ENCODE measurements around the gene WDR90.

WDR90 gene

GRCh38 chr16:648781-649589 lies at the start of gene WDR90:
TSS of gene WDR90 (plus strand) at chr16:649365. CDS start at chr16:649417, 52 bp downstream.
- peak; percentile 64 for DNase-seq

DNA sequence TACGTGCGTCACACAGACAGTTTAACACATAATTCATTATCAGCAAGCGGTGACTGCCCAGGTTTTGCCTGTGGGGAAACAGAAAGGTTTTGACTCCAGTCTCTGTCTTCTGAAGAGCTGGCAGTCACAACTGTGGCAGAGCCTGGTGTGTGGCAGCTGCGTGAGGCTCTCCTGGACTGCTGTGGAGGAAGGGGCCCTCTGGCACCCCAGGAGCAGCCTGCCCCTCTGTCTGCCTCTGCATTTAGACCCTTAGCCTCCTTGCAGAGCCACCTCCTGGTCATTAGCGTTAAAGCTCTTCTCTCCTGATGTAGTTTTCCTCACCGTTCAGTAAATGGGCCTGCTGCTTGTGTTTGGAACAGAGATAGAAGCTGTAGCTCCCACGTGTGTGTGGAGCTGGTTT lies 48.4 kb upstream of the WDR90 start:
- no peak for DNase-seq

- DNase-seq: no peak
These were observed 45.2 kb upstream of the WDR90 start for GRCh38 chr16:603933-604332.

- DNase-seq: no peak
These were observed 42.4 kb upstream of the WDR90 start for GRCh38 chr16:606656-607307.

GRCh38 chr16:608019-608418 lies 41.1 kb upstream of the WDR90 start:
- DNase-seq: no peak

- DNase-seq: no peak
These were observed 39.8 kb upstream of the WDR90 start for GRCh38 chr16:609316-609715.

DNA sequence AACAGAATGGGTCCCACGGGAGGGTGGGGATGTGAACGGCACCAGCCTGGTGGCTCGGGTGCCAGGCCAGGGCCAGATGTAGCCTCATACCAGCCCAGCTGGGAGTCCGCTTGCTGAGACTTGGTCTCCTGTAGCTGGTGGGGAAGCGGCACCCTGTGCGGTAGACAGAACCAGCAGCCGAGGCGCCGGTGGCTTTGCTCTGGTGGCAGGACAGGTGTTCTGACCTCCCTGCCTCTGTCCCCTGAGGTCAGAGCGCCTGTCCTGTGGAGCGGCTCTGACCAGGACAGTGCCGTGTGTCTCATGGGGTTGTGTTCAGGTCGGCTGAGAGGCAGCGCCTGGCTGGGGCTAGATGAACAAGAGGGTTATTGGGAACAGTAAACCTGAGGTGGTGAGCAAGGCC lies 39.2 kb upstream of the WDR90 start:
- DNase-seq: no peak

GRCh38 chr16:610513-611381 lies 38.4 kb upstream of the WDR90 start:
- no peak for DNase-seq

DNA sequence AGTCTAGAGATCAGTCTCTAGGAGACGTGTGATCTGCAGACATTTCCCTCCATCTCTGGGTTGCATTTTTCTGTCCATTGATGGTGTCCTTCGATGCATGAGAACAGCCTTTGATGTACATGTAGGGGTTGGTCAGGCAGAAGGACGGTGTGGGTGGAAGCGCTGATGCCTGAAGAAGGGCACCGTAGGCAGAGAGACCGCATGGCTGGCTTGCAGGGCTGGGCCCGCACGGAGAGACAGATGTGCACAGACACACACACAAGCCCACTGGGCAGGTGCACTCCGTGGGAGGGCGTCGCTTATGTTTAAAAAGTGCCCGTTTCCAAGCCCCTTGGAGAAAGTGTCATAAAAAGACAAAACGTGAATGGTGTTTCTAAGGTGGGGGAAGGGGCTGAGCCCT lies 34.0 kb upstream of the WDR90 start:
- no peak for DNase-seq

DNA sequence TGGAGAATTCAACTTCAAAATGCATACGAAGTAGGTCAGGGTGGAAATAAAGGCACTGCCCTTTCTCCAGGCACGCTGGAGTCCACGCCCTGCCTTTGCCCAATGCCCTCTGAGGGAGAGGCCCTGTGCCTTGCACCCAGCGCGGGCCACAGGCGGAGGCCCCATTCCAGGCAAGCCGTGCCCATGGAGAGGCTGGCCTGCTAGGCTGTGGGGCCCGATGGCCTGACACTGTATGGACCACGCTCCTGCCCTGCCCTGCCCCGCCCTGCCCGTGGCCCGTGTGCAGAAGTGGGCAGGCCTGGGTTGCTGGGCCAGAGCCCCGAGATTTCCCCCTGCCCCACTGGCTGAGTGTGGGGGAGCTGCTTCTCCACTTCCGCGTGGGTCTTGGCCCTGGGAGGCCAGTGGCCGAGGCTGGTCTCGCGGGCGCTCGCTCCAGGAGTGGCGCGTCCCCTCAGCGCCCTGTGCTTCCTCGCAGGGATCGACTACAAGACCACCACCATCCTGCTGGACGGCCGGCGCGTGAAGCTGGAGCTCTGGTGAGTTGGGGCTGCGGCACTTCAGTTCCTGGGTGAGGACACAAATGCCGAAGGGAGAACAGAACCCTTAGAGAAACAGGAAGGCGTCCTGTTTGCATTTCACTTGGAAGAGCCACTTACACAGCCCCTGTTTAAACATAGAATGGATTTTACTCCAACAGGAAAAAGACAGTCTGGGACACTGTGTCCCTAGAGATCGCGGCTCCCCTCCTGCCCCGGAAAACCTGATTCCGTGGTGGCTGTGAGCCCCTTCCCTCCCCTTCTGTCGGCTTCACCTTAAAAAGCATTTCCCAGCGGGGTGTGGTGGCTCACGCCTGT lies 32.2 kb upstream of the WDR90 start:
- no peak for DNase-seq

- DNase-seq: no peak
These were observed 31.3 kb upstream of the WDR90 start for GRCh38 chr16:617855-618254.

DNA sequence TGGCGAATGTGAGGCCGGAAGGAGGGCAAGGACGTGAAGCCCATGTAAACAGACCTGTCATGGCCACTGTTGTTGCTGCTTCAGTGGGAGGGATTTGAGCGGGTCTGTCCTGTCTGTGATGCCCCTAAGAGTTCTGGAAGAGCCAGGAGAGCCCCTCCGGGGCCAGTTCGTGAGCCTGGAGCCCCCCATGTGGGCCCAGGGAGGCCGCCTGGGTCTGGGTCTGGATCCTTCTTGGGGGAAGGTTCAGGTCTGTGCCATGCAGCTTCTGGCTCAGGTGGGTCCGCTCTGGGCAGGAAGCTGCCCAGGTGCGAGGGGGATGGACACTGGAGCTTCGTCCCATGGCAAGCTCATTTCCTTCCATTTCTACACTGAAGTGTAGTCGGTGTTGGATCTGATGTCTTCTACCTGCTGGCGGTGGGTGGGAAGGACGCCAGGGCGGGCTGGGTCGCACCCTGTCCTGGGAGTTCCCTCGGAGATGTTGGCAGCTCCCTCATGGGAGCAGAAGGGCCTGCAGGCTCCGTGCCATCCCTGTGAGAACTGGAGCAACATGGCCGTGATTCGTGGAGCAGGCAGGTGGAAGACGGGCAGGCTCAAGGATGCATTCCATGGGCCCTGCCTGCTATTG lies 29.6 kb upstream of the WDR90 start:
- no peak for DNase-seq

DNA sequence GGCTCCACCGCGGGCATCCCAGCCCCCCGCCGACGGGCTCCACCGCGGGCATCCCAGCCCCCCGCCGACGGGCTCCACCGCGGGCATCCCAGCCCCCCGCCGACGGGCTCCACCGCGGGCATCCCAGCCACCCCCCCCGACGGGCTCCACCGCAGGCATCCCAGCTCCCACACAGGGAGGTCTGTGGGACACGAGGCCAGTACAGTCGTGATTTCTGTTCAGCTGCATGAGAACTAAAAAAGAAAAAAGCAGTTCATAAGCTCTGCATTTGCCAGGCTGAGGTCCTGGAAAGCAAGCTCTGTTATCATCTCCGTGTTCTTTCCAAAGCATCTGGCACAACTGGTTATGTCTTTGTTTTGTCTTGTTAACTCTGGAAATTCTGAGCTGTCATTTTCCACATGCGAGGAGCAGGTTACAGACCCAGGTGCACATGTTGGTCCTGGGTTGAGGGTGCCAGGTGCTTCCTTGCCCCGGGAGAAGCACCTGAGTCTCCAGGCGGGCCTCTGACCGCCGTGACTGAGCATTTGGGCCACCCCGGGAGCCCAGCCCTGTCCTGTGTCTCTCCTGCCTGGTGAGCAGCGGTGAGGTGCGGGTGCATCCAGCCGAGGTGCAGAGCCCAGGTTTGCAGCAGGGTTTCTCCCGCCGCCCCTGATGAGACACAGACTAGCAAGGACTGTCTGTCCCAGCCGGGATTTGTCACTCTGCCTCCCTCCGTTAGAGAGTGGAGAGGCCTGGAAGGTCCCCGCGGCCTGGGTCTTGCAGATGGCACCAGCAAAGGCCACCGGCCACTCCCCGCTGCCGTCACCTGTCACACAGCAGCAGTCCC lies 28.3 kb upstream of the WDR90 start:
- no peak for DNase-seq

- no peak for DNase-seq
These were observed 27.5 kb upstream of the WDR90 start for GRCh38 chr16:621526-622105.

DNA sequence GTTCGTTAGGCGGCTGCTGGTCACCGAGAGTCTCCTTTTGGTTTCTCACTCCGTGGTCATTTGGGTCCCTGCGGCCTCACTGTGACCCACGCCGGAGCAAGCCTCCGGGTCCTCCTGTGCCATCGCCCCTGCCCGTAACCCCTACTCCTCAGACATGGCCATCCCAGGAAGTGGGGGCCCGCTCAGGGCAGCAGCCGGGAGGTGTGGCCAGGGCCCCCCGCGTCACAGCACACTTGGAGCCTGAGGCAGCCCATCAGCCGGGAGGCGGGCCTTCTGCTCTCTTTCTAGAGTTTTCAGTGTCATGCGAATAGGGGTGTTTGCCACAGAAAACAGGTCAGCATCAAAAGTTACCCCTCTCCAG lies 26.3 kb upstream of the WDR90 start:
- DNase-seq: no peak

DNA sequence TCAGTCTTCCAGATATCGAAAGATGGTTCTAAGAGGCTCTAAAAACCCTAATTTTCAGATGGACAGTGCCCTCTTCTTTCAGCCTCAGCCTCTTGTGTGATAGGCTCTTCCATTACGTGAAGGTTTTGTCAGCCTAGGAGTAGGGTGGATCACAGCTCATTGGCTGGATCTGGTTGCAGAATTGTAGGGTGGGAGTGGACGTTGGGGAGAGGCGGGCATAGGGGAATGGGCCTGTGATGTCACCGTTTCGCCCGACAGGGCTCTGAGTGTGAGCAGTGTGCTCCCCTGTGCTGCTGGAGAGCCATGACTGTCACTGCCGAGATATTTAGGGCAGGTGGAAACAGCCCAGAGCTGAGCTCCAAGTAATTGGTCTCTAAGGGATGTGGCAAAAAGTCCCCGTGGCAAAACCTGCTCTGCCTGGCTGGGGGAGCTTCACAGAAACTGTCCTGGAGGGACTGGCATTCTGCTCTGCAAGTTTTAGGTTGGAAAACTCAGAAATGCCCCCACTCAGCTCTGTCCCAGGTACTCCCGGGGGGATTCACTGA lies 24.6 kb upstream of the WDR90 start:
- no peak for DNase-seq

DNA sequence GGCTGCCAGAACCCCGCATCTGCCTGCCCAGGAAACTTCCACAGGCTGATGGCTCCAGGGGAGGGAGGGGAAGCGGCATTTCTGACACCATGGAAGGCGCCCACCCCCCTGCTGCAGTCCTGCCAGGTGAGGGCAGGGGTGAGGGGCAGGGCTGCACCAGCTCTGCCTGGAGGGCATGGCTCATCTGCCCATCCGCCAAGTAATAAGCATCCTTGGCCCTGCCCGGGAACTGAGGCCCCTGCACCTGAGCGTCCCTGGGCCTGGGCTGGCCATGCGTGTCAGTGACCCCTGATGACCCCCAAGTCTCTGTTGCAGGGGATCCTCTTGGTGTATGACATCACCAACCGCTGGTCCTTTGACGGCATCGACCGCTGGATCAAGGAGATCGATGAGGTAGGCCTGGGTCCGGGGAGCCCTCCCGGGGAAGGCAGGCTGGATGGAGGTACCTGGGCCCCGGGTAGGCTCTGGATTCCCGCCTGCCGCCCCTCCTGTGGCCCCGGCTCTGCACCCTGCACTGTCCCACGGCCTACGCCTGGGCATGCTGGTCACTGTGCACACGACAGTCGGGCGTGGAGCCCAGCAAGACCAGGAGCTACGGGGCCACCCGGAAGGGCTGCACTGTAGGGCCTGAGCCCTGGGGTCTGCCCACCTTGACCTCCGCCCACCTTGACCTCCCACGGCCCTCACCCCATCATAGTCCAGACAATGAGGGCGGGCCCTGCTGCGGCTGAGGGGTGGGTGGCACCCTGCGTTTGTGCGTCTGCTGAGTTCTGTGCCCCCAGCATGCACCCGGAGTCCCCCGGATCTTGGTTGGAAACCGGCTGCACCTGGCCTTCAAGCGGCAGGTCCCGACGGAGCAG lies 23.8 kb upstream of the WDR90 start:
- no peak for DNase-seq

- DNase-seq: no peak
These were observed 23.0 kb upstream of the WDR90 start for GRCh38 chr16:625977-626765.
